ENCODE measurements around the gene TAS2R1. TPM values are rescaled to one million over a fixed set of nuclear protein-coding genes. Genes with fewer than 3 reads are reported as not detected.

TAS2R1 gene
- total and polyA plus RNA-seq, 8 donors: not detected

DNA sequence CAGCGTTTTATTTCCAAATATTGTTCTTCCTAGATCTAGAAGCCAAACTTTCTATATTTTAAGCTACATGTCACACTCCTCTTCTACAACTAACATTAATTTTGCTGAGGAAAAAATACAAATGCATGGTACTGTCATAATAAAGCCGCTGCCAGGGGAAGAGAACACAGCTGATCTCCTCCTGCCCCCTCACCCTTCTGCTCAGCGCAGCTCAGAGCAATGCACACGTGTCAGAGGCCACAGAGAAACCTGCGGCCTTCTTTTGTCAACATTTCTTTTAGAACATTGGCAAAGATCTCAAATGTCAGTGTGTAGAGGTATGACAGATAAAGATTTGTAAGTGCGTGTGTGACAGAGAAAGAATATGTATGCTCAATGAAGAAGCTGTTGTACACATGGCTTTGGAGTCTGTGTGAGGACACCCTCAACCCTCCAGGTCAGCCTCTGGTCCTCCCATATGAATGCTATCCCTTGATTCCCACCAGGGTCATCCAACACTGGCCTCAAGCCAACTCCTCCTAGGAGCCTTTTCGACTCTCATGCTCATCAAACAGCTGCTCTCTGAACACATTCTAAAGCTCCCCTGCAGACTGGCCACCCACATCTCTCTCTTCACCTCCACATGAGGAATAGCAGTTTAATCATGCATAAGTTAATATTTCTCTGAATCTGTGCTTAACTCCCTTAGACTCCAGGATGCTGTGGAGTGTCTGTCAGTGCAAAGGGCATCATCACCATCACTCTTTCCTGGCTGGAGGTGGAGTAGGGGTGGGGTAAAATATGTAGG, 40.9 kb downstream of the TAS2R1 start:
- TF ChIP-seq, protein P1, sequence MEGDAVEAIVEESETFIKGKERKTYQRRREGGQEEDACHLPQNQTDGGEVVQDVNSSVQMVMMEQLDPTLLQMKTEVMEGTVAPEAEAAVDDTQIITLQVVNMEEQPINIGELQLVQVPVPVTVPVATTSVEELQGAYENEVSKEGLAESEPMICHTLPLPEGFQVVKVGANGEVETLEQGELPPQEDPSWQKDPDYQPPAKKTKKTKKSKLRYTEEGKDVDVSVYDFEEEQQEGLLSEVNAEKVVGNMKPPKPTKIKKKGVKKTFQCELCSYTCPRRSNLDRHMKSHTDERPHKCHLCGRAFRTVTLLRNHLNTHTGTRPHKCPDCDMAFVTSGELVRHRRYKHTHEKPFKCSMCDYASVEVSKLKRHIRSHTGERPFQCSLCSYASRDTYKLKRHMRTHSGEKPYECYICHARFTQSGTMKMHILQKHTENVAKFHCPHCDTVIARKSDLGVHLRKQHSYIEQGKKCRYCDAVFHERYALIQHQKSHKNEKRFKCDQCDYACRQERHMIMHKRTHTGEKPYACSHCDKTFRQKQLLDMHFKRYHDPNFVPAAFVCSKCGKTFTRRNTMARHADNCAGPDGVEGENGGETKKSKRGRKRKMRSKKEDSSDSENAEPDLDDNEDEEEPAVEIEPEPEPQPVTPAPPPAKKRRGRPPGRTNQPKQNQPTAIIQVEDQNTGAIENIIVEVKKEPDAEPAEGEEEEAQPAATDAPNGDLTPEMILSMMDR (IDR thresholded peaks at IDR 0.05): no peak
- TF ChIP-seq EP300 (IDR thresholded peaks at IDR 0.05) (no peak), POLR2AphosphoS5 (IDR thresholded peaks at IDR 0.05) (no peak), POLR2A (IDR thresholded peaks at IDR 0.05) (no peak)
- 49 to 68% (median 60%) methylated on average over 7 of the region's 7 CpGs for WGBS, 5 donors
- Histone ChIP-seq H3K36me3 (no peaks in the 10 kb centered on the region), H3K4me3 (no peak overlapping the region), H3K27me3 (no peaks in the 10 kb centered on the region), H3K4me1 (no peaks in the 10 kb centered on the region), H3K27ac (no peak overlapping the region), H3K9me3 (no peaks in the 10 kb centered on the region)
- intact Hi-C loops (cut with DNase I; ENCODE audit: low total_unique reads): no loop called here
- DNase-seq: no peak

GRCh38 chr5:9588254-9588653, 41.9 kb downstream of the TAS2R1 start:
- H3K27ac ChIP-seq: no peak overlapping the region
- 61 to 74% (median 72%) methylated on average over 5 to 6 of the region's 6 CpGs for WGBS, 5 donors
- no peaks in the 10 kb centered on the region for H3K27me3 ChIP-seq
- TF ChIP-seq EP300 (IDR thresholded peaks at IDR 0.05): no peak
- TF ChIP-seq, protein P1 (IDR thresholded peaks at IDR 0.05): no peak
- TF ChIP-seq POLR2AphosphoS5 (IDR thresholded peaks at IDR 0.05): no peak
- TF ChIP-seq POLR2A (IDR thresholded peaks at IDR 0.05): no peak
- DNase-seq: no peak
- intact Hi-C loops (cut with DNase I; ENCODE audit: low total_unique reads): no loop called here
- H3K9me3 ChIP-seq: no peaks in the 10 kb centered on the region
- H3K36me3 ChIP-seq: no peaks in the 10 kb centered on the region
- H3K4me1 ChIP-seq: no peaks in the 10 kb centered on the region
- H3K4me3 ChIP-seq: no peak overlapping the region

- intact Hi-C loops (cut with DNase I; ENCODE audit: low total_unique reads): no loop called here
- Histone ChIP-seq H3K27me3 (no peaks in the 10 kb centered on the region), H3K36me3 (no peaks in the 10 kb centered on the region), H3K27ac (no peak overlapping the region), H3K9me3 (no peaks in the 10 kb centered on the region), H3K4me1 (no peaks in the 10 kb centered on the region), H3K4me3 (no peak overlapping the region)
- DNase-seq: no peak
- TF ChIP-seq EP300 (IDR thresholded peaks at IDR 0.05) (no peak), POLR2A (IDR thresholded peaks at IDR 0.05) (no peak), POLR2AphosphoS5 (IDR thresholded peaks at IDR 0.05) (no peak)
- TF ChIP-seq, protein P1 (IDR thresholded peaks at IDR 0.05): no peak
These were observed 43.0 kb downstream of the TAS2R1 start for GRCh38 chr5:9587135-9587534.

DNA sequence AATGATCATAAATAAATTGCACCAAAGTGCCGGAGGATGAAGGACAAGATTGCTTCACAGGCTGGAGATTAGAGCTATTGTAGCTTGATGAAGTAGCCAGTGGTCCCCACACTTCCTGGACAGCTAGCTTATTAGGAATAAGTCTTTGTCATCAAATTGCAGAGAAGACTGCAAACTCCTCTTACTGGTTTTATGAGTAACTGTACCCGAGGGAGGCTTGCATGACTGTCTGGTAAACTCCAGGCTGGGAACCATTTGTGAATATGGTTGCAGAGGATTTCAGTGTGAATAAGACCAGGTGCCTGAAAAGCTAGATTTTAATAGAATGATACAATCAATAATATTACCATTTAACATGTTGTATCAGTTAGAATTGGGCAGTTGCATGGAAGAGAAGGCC, 47.7 kb downstream of the TAS2R1 start:
- intact Hi-C loops (cut with DNase I; ENCODE audit: low total_unique reads): no loop called here
- Histone ChIP-seq H3K27me3 (no peaks in the 10 kb centered on the region), H3K4me3 (no peak overlapping the region), H3K9me3 (peaks cover 0 to 9% (median 0%) of the 10 kb centered on the region in 4 donors), H3K4me1 (no peaks in the 10 kb centered on the region), H3K27ac (no peak overlapping the region), H3K36me3 (no peaks in the 10 kb centered on the region)
- TF ChIP-seq POLR2A (IDR thresholded peaks at IDR 0.05) (no peak), EP300 (IDR thresholded peaks at IDR 0.05) (no peak), POLR2AphosphoS5 (IDR thresholded peaks at IDR 0.05) (no peak)
- TF ChIP-seq, protein P1 (IDR thresholded peaks at IDR 0.05): no peak
- no peak for DNase-seq
- WGBS, 5 donors: 57 to 75% (median 72%) methylated on average over 2 of the region's 2 CpGs

Other genes starting within 250 kb of the TAS2R1 start
- gene SEMA5A, start 84.3 kb downstream of the TAS2R1 start, total RNA-seq: 10 to 100 TPM in 3 of 5 donors, 1 to 10 TPM in 2; 1.2 to 26.4 (median 10.3) TPM
- gene SEMA5A, start 84.3 kb downstream of the TAS2R1 start, polyA plus RNA-seq: under 1 TPM; 0.62 to 0.78 (median 0.76) TPM

All from stomach (tissue), 9 donors.